Activated naive CD8-positive, alpha-beta T cell treated with anti-CD3 and anti-CD28 coated beads, Interleukin-2, amount 50 U/mL, for 24 hours (primary cell): ENCODE data around the gene ZNF460.
A peak's percentile ranks its signal among the peaks of the same experiment; 100 is the strongest.
"Not testable (repeated sequence)": the region's sequence is repeated elsewhere in the genome, so short reads cannot be mapped to it uniquely, and the experiment has no call there.

ENCODE experiments used
- ATAC-seq: fragments of 150-1000 bp; cut with Tn5 transposase; one replicate; pipeline ENCODE4 v1.10.0; 2021
- DNase-seq: peaks from one replicate; pipeline ENCODE4 v3.0.0; 2021
- H3K27ac Mint-ChIP-seq: one replicate; pipeline ENCODE4 v1.8.0; 2021; ENCODE audit warnings: mild to moderate bottlenecking, mixed read lengths
- H3K27me3 Mint-ChIP-seq: one replicate; pipeline ENCODE4 v1.8.0; 2021; ENCODE audit warnings: mixed read lengths
- H3K36me3 Mint-ChIP-seq: one replicate; pipeline ENCODE4 v1.8.0; 2021; ENCODE audit warnings: low read depth, mixed read lengths
- H3K4me1 Mint-ChIP-seq: one replicate; pipeline ENCODE4 v1.8.0; 2021; ENCODE audit warnings: mixed read lengths
- H3K4me3 Mint-ChIP-seq: one replicate; pipeline ENCODE4 v1.8.0; 2021; ENCODE audit warnings: mild to moderate bottlenecking, moderate library complexity, mixed read lengths
- H3K9me3 Mint-ChIP-seq: one replicate; pipeline ENCODE4 v1.8.0; 2021; ENCODE audit warnings: mixed read lengths

The ZNF460 gene

GRCh38 chr19:57267291-57267690 lies 13.0 kb upstream of the ZNF460 start:
- H3K4me3 Mint-ChIP-seq, result no peak overlapping the region
- peaks cover 29% of the 10 kb centered on the region for H3K9me3 Mint-ChIP-seq
- H3K27me3 Mint-ChIP-seq, result no peaks in the 10 kb centered on the region
- DNase-seq, result no peak
- peaks cover 51% of the 10 kb centered on the region for H3K36me3 Mint-ChIP-seq
- H3K27ac Mint-ChIP-seq, result no peak overlapping the region
- H3K4me1 Mint-ChIP-seq, result peaks cover 15% of the 10 kb centered on the region
- ATAC-seq, result no peak

GRCh38 chr19:57269515-57270250 lies 10.6 kb upstream of the ZNF460 start:
- Mint-ChIP-seq H3K27ac (peak overlapping the region; percentile 1), H3K4me3 (no peak overlapping the region), H3K36me3 (peaks cover 55% of the 10 kb centered on the region), H3K9me3 (peaks cover 28% of the 10 kb centered on the region), H3K4me1 (peaks cover 31% of the 10 kb centered on the region), H3K27me3 (no peaks in the 10 kb centered on the region)
- ATAC-seq (peak; percentile 84), DNase-seq (no peak)

- H3K27ac Mint-ChIP-seq, result no peak overlapping the region
- H3K36me3 Mint-ChIP-seq, result peaks cover 54% of the 10 kb centered on the region
- H3K9me3 Mint-ChIP-seq, result peaks cover 16% of the 10 kb centered on the region
- peaks cover 33% of the 10 kb centered on the region for H3K4me1 Mint-ChIP-seq
- no peaks in the 10 kb centered on the region for H3K27me3 Mint-ChIP-seq
- H3K4me3 Mint-ChIP-seq, result no peak overlapping the region
- DNase-seq, result no peak
- ATAC-seq, result no peak
Observed at GRCh38 chr19:57271280-57271679, 9.0 kb upstream of the ZNF460 start.

GRCh38 chr19:57273014-57273413 lies 7.3 kb upstream of the ZNF460 start:
- Mint-ChIP-seq H3K4me3 (no peak overlapping the region), H3K9me3 (peaks cover 10% of the 10 kb centered on the region), H3K27ac (peak overlapping the region; percentile 22), H3K27me3 (no peaks in the 10 kb centered on the region), H3K36me3 (peaks cover 47% of the 10 kb centered on the region), H3K4me1 (peaks cover 33% of the 10 kb centered on the region)
- ATAC-seq, result no peak
- no peak for DNase-seq

GRCh38 chr19:57276430-57276829 lies 3.9 kb upstream of the ZNF460 start:
- H3K27ac Mint-ChIP-seq, result no peak overlapping the region
- peaks cover 6% of the 10 kb centered on the region for H3K9me3 Mint-ChIP-seq
- no peak for ATAC-seq
- H3K36me3 Mint-ChIP-seq, result peaks cover 45% of the 10 kb centered on the region
- H3K27me3 Mint-ChIP-seq, result no peaks in the 10 kb centered on the region
- peaks cover 24% of the 10 kb centered on the region for H3K4me1 Mint-ChIP-seq
- no peak for DNase-seq
- H3K4me3 Mint-ChIP-seq, result no peak overlapping the region

GRCh38 chr19:57278481-57278880 lies 1.8 kb upstream of the ZNF460 start:
- not testable (repeated sequence) for H3K27me3 Mint-ChIP-seq, H3K27ac Mint-ChIP-seq, H3K4me3 Mint-ChIP-seq, ATAC-seq, H3K9me3 Mint-ChIP-seq, DNase-seq
- H3K36me3 Mint-ChIP-seq, result peaks cover 51% of the 10 kb centered on the region
- peaks cover 39% of the 10 kb centered on the region for H3K4me1 Mint-ChIP-seq

GRCh38 chr19:57279418-57280164 lies 694 bp upstream of the ZNF460 start:
- H3K9me3 Mint-ChIP-seq, result no peaks in the 10 kb centered on the region
- ATAC-seq (peak; percentile 76), DNase-seq (peak; percentile 83)
- H3K27ac Mint-ChIP-seq, result no peak overlapping the region
- no peak overlapping the region for H3K4me3 Mint-ChIP-seq
- H3K27me3 Mint-ChIP-seq, result no peaks in the 10 kb centered on the region
- H3K36me3 Mint-ChIP-seq, result peaks cover 49% of the 10 kb centered on the region
- H3K4me1 Mint-ChIP-seq, result peaks cover 37% of the 10 kb centered on the region

- no peak overlapping the region for H3K4me3 Mint-ChIP-seq
- H3K36me3 Mint-ChIP-seq, result peaks cover 55% of the 10 kb centered on the region
- no peak for DNase-seq
- no peak overlapping the region for H3K27ac Mint-ChIP-seq
- H3K27me3 Mint-ChIP-seq, result no peaks in the 10 kb centered on the region
- H3K9me3 Mint-ChIP-seq, result no peaks in the 10 kb centered on the region
- ATAC-seq, result no peak
- peaks cover 40% of the 10 kb centered on the region for H3K4me1 Mint-ChIP-seq
Observed at GRCh38 chr19:57280962-57281400, 696 bp downstream of the ZNF460 start.

GRCh38 chr19:57282011-57282643 lies 1.8 kb downstream of the ZNF460 start:
- peaks cover 64% of the 10 kb centered on the region for H3K36me3 Mint-ChIP-seq
- DNase-seq (peak; percentile 38), ATAC-seq (peak; percentile 42)
- peaks cover 3% of the 10 kb centered on the region for H3K9me3 Mint-ChIP-seq
- no peak overlapping the region for H3K4me3 Mint-ChIP-seq
- H3K27me3 Mint-ChIP-seq, result no peaks in the 10 kb centered on the region
- H3K4me1 Mint-ChIP-seq, result peaks cover 43% of the 10 kb centered on the region
- no peak overlapping the region for H3K27ac Mint-ChIP-seq

GRCh38 chr19:57288373-57288772 lies 8.1 kb downstream of the ZNF460 start:
- DNase-seq (no peak), ATAC-seq (no peak)
- Mint-ChIP-seq H3K4me1 (peaks cover 22% of the 10 kb centered on the region), H3K4me3 (no peak overlapping the region), H3K27me3 (no peaks in the 10 kb centered on the region), H3K27ac (no peak overlapping the region), H3K9me3 (peaks cover 43% of the 10 kb centered on the region), H3K36me3 (peaks cover 90% of the 10 kb centered on the region)

- peaks cover 12% of the 10 kb centered on the region for H3K4me1 Mint-ChIP-seq
- H3K9me3 Mint-ChIP-seq, result peaks cover 64% of the 10 kb centered on the region
- H3K27ac Mint-ChIP-seq, result no peak overlapping the region
- DNase-seq (no peak), ATAC-seq (no peak)
- peaks cover 94% of the 10 kb centered on the region for H3K36me3 Mint-ChIP-seq
- H3K27me3 Mint-ChIP-seq, result no peaks in the 10 kb centered on the region
- H3K4me3 Mint-ChIP-seq, result no peak overlapping the region
Observed at GRCh38 chr19:57290970-57291369, 10.7 kb downstream of the ZNF460 start.

- peaks cover 66% of the 10 kb centered on the region for H3K9me3 Mint-ChIP-seq
- no peak overlapping the region for H3K27ac Mint-ChIP-seq
- H3K36me3 Mint-ChIP-seq, result peaks cover 92% of the 10 kb centered on the region
- peaks cover 12% of the 10 kb centered on the region for H3K4me1 Mint-ChIP-seq
- no peak overlapping the region for H3K4me3 Mint-ChIP-seq
- H3K27me3 Mint-ChIP-seq, result no peaks in the 10 kb centered on the region
- no peak for ATAC-seq
- no peak for DNase-seq
Observed at GRCh38 chr19:57292547-57292946, 12.3 kb downstream of the ZNF460 start.

GRCh38 chr19:57293719-57294118 lies 13.4 kb downstream of the ZNF460 start:
- no peak overlapping the region for H3K4me3 Mint-ChIP-seq
- H3K36me3 Mint-ChIP-seq, result peaks cover 92% of the 10 kb centered on the region
- ATAC-seq (no peak), DNase-seq (no peak)
- no peak overlapping the region for H3K27ac Mint-ChIP-seq
- no peaks in the 10 kb centered on the region for H3K27me3 Mint-ChIP-seq
- peaks cover 15% of the 10 kb centered on the region for H3K4me1 Mint-ChIP-seq
- peaks cover 70% of the 10 kb centered on the region for H3K9me3 Mint-ChIP-seq

GRCh38 chr19:57302020-57302465 lies 21.8 kb downstream of the ZNF460 start:
- no peak for DNase-seq
- Mint-ChIP-seq H3K4me3 (no peak overlapping the region), H3K4me1 (peaks cover 9% of the 10 kb centered on the region), H3K9me3 (peaks cover 22% of the 10 kb centered on the region), H3K27ac (no peak overlapping the region), H3K27me3 (no peaks in the 10 kb centered on the region), H3K36me3 (peaks cover 76% of the 10 kb centered on the region)
- ATAC-seq, result no peak
